Ovary (tissue), 3 donors: ENCODE measurements around the gene NRXN3.

Source experiments
- CTCF ChIP-seq, 3 donors: fragments of 450-650 bp in 2 of 3; fragments of 200-600 bp in 1 of 3; IDR thresholded peaks; one replicate each; pipeline versions ENCODE4 v1.5.1 to v1.8.0; 2016 to 2022; ENCODE audit warnings: antibody characterized with exemption in 3 of 3, mild to moderate bottlenecking in 1 of 3
- EP300 ChIP-seq: sonication (generic); formaldehyde crosslinking; IDR thresholded peaks from one replicate; pipeline ENCODE4 v1.6.1; 2017; ENCODE audit warnings: antibody characterized with exemption
- POLR2A ChIP-seq: fragments of 450-650 bp; IDR thresholded peaks from one replicate; pipeline ENCODE4 v1.6.1; 2017; ENCODE audit warnings: antibody characterized with exemption, mild to moderate bottlenecking, moderate library complexity
- donor health status: DM: no; HTN: no; CAD: no.

- no peak for TF ChIP-seq CTCF (IDR thresholded peaks at IDR 0.05)
- TF ChIP-seq EP300, result no peak
- no peak for TF ChIP-seq POLR2A
These were observed 534.8 kb downstream of the NRXN3 start for GRCh38 chr14:78704965-78705364.
